MCF 10A (cell line): Measurements from ENCODE around the gene ZNF783. TPM values are rescaled to one million over a fixed set of nuclear protein-coding genes. Genes with fewer than 3 reads are reported as not detected.

Experiments used
- BruUV-seq: library from RNA; stranded (reverse); fragments of 400-500 nt; replicated peaks from 2 replicates; lab custom pipeline; 2021; lab: Mats Ljungman, UMichigan
- CTCF ChIA-PET: fragments of 300-600 bp; sonication (Branson Sonifier 250); formaldehyde crosslinking; extraction: SDS; loops from one replicate; lab custom pipeline; 2021; ENCODE audit warnings: antibody characterized with exemption, inconsistent platforms; lab: Yijun Ruan, JAX
- POLR2A ChIA-PET: fragments of 300-600, 350-650 bp; sonication (Branson Sonifier 250); formaldehyde crosslinking; extraction: SDS; loops from one replicate; lab custom pipeline; 2020; ENCODE audit warnings: antibody characterized with exemption, inconsistent platforms; lab: Yijun Ruan, JAX
- DNase-seq: peaks from one replicate; pipeline ENCODE4 v3.0.0-alpha.2; 2018; ENCODE audit not compliant: unreplicated experiment
- H3K27ac Mint-ChIP-seq: one replicate; pipeline ENCODE4 v1.8.0; 2022; ENCODE audit warnings: mild to moderate bottlenecking, low read depth, mixed read lengths; ENCODE audit not compliant: unreplicated experiment
- H3K27me3 Mint-ChIP-seq: one replicate; pipeline ENCODE4 v1.8.0; 2022; ENCODE audit warnings: mixed read lengths; ENCODE audit not compliant: insufficient read depth, unreplicated experiment
- H3K36me3 Mint-ChIP-seq: one replicate; pipeline ENCODE4 v1.8.0; 2022; ENCODE audit warnings: mild to moderate bottlenecking, moderate library complexity, mixed read lengths; ENCODE audit not compliant: insufficient read depth, unreplicated experiment
- H3K4me1 Mint-ChIP-seq: one replicate; pipeline ENCODE4 v1.8.0; 2022; ENCODE audit warnings: mixed read lengths; ENCODE audit not compliant: insufficient read depth, unreplicated experiment
- H3K4me3 Mint-ChIP-seq: one replicate; pipeline ENCODE4 v1.8.0; 2022; ENCODE audit warnings: mild to moderate bottlenecking, moderate library complexity, mixed read lengths; ENCODE audit not compliant: unreplicated experiment
- H3K9me3 Mint-ChIP-seq: one replicate; pipeline ENCODE4 v1.8.0; 2022; ENCODE audit warnings: mixed read lengths; ENCODE audit not compliant: unreplicated experiment
- CTCF ChIP-seq: fragments of 200-600 bp; IDR thresholded peaks from one replicate; pipeline ENCODE4 v1.8.0; 2022; ENCODE audit warnings: antibody characterized with exemption, mild to moderate bottlenecking; ENCODE audit not compliant: unreplicated experiment
- intact Hi-C: fragments of 100-400 bp; cut with micrococcal nuclease; formaldehyde crosslinking; loops from 2 replicates; pipeline ENCODE4 v1.14.1; 2022
- total RNA-seq: library from RNA; stranded (reverse); gene quantifications from 2 replicates; pipeline ENCODE4 v1.2.3, GENCODE V29; 2022

Gene ZNF783
- total RNA-seq, 1 experiment from 2014 or later: 39.5 TPM

GRCh38 chr7:149281508-149282330 is 19.7 kb downstream of the ZNF783 start:
- peaks cover 74% of the 10 kb centered on the region for H3K36me3 Mint-ChIP-seq
- no peaks in the 10 kb centered on the region for H3K9me3 Mint-ChIP-seq
- no peak for DNase-seq
- ChIA-PET POLR2A (interaction anchor here (0.7 kb wide), 1 partner anchor 15 kb away, joined by 3 read pairs; no protein-coding TSS in a partner anchor), CTCF (no interaction called here)
- peaks cover 11% of the 10 kb centered on the region for H3K4me1 Mint-ChIP-seq
- no peaks in the 10 kb centered on the region for H3K27me3 Mint-ChIP-seq
- H3K4me3 Mint-ChIP-seq: no peak overlapping the region
- BruUV-seq: no TSS peak
- intact Hi-C loops: no loop called here
- no peak overlapping the region for H3K27ac Mint-ChIP-seq
- TF ChIP-seq CTCF: no peak

GRCh38 chr7:149282331-149282655 is 20.3 kb downstream of the ZNF783 start:
- Mint-ChIP-seq H3K4me1 (peaks cover 14% of the 10 kb centered on the region), H3K9me3 (no peaks in the 10 kb centered on the region), H3K4me3 (no peak overlapping the region), H3K27ac (no peak overlapping the region), H3K36me3 (peaks cover 69% of the 10 kb centered on the region), H3K27me3 (no peaks in the 10 kb centered on the region)
- POLR2A ChIA-PET: interaction anchor here (0.7 kb wide), 2 partner anchors 15 to 313 kb away, joined by 3 read pairs; no protein-coding TSS in a partner anchor
- no peak for DNase-seq
- CTCF ChIA-PET: no interaction called here
- intact Hi-C loops: no loop called here
- BruUV-seq: no TSS peak
- TF ChIP-seq CTCF: no peak

- BruUV-seq: no TSS peak
- intact Hi-C loops: no loop called here
- H3K36me3 Mint-ChIP-seq: peaks cover 62% of the 10 kb centered on the region
Observed at GRCh38 chr7:149283321-149283720, 21.3 kb downstream of the ZNF783 start.

More at GRCh38 chr7:149283321-149283720, 21.3 kb downstream of the ZNF783 start:
- no peak for TF ChIP-seq CTCF
- DNase-seq: no peak
- Mint-ChIP-seq H3K27ac (no peak overlapping the region), H3K4me3 (no peak overlapping the region), H3K27me3 (no peaks in the 10 kb centered on the region), H3K9me3 (no peaks in the 10 kb centered on the region), H3K4me1 (peaks cover 14% of the 10 kb centered on the region)
- POLR2A ChIA-PET: interaction anchor here (2.3 kb wide), 1 partner anchor 21 kb away, joined by 13 read pairs; the partner anchor contains the start of gene ZNF783
- CTCF ChIA-PET: interaction anchor here (1.2 to 1.3 kb wide), 2 partner anchors 22 to 177 kb away, joined by 5 to 10 read pairs; partner anchors contain the start of gene ZNF783
